ENCODE data around the gene MTCL3.

MTCL3 gene

GRCh38 chr6:127518710-127519468 lies at the start of gene MTCL3:
MTCL3 (minus strand) TSS chr6:127519335.
- peak in 1 of 4 donors; percentile 2 for DNase-seq (ENCODE audit: low read depth in 4 of 4, low spot score in 3 of 4)

DNA sequence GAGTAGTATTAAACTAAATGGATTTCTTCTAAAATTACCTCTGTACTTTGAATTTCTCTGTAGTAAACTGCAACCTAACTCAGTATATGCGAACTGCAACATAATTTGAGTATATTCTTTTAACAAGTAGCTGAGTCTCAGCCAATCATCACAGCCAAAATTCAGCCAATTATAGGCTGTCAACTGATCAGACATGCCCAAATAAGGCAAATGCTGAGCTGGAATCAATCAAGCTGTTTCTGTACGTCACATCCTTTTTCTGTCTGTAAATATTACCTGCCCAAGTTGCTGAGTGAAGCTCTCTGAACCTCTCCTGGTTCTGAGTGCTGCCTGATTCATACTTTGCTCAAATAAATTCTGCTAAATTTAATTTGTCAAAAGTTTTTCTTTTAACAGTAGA lies 48.3 kb upstream of the MTCL3 start:
- DNase-seq (ENCODE audit: low read depth in 4 of 4, low spot score in 3 of 4) = no peak

DNA sequence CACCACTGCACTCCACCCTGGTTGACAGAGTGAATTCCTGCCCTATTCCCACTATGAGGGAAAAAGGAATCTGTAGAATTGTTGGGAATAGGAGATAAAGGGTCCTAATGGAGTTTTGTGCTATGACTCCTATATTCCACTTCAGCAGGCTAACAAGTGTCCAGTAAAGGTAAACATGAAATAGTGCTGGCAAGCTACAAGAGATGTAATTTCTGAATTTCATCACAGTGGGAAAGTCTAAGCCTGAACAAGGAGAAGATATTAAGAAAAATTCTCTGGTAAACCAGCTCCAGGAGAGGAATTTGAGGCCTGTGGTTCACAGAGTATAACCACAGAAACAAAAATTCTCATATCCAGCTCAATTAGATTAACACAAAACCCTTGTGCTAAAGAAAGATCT lies 47.5 kb upstream of the MTCL3 start:
- no peak for DNase-seq (ENCODE audit: low read depth in 4 of 4, low spot score in 3 of 4)

DNA sequence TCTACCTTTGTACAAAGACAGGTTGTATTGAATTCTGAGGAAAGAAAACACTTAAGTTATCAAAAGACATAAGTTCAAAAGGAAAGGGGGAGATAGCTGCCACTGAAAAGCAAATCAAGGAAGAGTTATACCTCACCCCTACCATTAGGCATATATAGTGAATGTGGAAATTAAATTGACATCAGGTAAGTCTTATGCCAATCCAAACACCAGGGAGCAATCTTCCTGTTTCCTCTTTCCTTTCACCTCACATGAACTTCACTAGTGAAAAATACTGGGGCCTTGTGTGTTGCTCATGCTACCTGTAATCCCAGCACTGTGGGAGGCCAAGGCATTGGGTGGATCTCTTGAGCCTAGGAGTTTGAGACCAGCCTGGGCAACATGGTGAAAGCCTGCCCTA lies 47.0 kb upstream of the MTCL3 start:
- DNase-seq (ENCODE audit: low read depth in 4 of 4, low spot score in 3 of 4) = no peak

GRCh38 chr6:127564761-127565160 lies 45.6 kb upstream of the MTCL3 start:
- no peak for DNase-seq (ENCODE audit: low read depth in 4 of 4, low spot score in 3 of 4)

GRCh38 chr6:127561660-127562059 lies 42.5 kb upstream of the MTCL3 start:
- no peak for DNase-seq (ENCODE audit: low read depth in 4 of 4, low spot score in 3 of 4)

- DNase-seq (ENCODE audit: low read depth in 4 of 4, low spot score in 3 of 4) = no peak
Measured at GRCh38 chr6:127554435-127555006, 35.4 kb upstream of the MTCL3 start.

- no peak for DNase-seq (ENCODE audit: low read depth in 4 of 4, low spot score in 3 of 4)
Measured at GRCh38 chr6:127550403-127550802, 31.3 kb upstream of the MTCL3 start.

DNA sequence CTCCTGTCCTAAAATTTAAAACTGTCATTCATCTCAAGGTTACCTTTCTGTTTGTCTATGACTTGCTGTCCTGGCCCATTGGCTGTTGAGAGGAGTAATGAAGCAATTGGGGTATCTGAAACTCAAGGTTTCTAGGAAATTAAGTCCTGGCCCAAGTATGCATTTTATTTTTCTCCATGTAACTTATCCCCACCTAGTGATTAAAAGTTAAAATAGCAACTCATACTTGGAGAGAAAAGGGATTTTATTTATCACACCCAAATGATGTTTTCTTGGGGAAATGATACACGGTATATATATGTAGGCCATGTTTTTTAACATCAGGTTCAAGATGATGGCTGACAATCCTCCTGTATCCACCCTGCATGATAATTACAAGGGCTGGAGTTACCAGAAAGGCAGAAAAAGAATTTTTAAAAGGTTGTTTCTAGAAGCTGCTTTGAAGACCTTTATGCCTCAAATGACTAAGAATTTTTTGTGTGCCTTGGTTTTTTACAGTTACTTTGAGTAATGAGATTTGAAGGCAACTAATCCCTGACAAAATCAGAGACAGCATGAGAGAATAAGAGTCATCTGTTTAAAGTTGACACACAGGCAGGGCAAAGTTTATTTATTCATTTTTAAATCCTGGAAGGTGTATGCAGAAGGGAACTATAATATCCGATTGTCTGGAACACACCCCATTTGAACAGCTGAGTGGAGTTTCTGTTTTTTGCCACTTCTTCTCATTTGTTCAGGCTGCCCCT lies 28.9 kb upstream of the MTCL3 start:
- no peak for DNase-seq (ENCODE audit: low read depth in 4 of 4, low spot score in 3 of 4)

GRCh38 chr6:127547215-127547614 lies 28.1 kb upstream of the MTCL3 start:
- DNase-seq (ENCODE audit: low read depth in 4 of 4, low spot score in 3 of 4) = no peak

GRCh38 chr6:127539272-127539671 lies 20.1 kb upstream of the MTCL3 start:
- no peak for DNase-seq (ENCODE audit: low read depth in 4 of 4, low spot score in 3 of 4)

DNA sequence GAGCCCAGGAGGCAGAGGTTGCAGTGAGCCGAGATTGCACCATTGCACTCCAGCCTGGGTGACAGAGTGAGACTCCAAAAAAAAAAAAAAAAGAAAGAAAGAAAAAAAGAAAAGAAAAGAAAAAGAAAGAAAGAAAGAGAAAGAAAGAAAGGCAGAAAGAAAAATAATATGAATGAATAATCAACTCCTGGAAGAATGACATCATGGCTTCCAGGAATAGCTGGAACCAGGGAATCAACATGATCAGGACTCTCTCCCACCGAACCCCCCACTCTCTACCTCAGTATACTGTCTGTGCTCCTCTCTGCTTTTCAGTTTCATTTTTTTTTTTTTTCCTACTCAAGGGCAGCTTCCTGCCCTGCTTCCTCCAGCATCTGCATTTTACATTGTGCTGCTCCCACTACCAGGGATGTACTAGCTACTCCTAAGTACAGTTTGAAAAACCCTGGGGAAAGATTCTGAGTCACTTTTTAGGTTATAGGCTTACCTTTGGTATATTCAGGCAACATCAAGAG lies 19.7 kb upstream of the MTCL3 start:
- DNase-seq (ENCODE audit: low read depth in 4 of 4, low spot score in 3 of 4) = no peak

DNA sequence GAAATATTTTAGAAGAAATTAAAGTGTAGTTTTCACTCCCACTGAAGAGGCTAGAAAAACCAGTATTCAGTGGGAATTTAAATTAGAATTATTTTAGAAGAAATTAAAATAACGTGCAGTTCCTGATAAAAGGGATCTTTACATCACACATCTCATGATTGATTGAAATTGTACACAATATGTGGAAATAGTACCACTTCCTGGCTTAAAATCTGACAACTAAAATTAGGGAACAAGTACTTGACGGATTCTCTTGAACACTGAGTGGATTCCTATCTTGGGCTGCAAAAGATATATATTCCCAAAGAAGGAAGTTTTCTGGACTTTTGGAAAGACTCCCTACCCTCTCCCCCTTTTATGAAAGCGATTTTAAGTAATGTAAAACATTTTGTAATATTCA lies 14.6 kb upstream of the MTCL3 start:
- no peak for DNase-seq (ENCODE audit: low read depth in 4 of 4, low spot score in 3 of 4)

DNA sequence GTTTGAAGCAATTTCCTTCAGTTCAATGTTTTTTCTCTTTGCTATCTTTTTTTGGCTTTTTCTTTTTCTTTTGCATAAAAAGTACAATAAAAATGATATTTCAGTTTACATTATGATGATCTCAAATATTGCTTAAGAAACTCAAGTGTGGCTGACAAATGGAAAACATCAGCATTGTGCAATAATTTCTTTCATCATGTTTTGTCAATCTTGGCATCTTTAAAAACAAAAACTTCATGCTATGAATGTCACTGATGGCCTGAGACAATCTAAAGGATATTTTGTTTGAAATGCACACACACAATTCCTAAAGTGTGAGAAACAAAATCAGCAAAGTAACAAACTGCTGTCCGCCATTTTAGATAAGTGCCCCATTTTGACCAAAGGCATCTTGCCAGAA lies 13.9 kb upstream of the MTCL3 start:
- no peak for DNase-seq (ENCODE audit: low read depth in 4 of 4, low spot score in 3 of 4)

- no peak for DNase-seq (ENCODE audit: low read depth in 4 of 4, low spot score in 3 of 4)
Measured at GRCh38 chr6:127522714-127523113, 3.6 kb upstream of the MTCL3 start.

DNA sequence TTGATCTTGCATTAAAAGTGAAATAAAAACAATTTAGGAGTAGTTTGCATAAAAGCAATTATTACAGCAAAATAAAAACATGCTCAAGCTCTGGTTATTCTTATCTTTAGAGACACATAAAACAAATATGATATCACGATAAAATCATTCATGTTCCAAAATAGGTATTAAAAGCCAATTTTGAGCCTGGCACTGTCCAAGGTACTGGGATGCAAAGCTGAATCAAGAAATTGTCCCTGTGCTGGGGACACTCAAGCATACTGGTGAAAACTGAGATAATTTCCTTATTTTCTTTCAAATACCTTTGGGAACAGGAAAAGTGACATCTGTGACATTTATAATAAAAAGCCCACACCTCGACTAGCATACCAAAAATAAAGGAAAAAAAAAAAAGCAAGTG lies 931 bp upstream of the MTCL3 start:
- peak in 1 of 4 donors; percentile 8 for DNase-seq (ENCODE audit: low read depth in 4 of 4, low spot score in 3 of 4)

DNA sequence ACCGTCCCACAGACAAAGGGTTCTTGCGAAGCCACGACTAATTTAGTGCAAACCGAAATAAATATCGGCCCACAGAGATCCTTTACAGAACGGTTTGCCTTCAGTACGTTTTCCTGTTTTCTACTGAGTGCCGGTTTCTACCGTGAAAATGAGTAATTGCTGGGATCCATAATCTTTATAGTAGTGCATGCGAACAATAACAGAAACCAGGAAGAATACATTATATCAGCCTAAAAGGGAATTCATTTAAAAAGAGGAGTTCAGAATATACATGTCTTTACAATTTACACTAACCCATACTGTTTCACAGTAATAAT lies 292 bp upstream of the MTCL3 start:
- no peak for DNase-seq (ENCODE audit: low read depth in 4 of 4, low spot score in 3 of 4)

GRCh38 chr6:127518191-127518709 lies 885 bp downstream of the MTCL3 start:
- DNase-seq (ENCODE audit: low read depth in 4 of 4, low spot score in 3 of 4) = no peak

DNA sequence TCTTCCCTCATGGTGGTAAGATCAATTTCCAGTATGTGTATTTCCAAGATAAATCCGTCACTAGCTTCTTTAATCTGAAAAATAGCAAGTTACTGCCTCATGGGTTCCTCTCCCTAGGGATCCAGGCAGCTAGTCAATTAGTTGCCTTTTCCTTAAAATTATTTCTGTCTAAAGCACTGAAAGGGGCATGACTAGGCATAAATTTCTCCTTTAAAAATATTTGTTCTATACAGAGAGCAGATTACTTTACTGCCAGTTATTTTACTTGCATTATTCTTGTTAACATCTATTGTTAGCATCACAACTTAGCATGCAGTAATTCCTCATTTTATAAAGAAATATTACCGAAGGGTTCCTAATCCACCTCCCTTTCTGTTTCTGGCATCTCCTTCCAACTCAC lies 1.4 kb downstream of the MTCL3 start:
- no peak for DNase-seq (ENCODE audit: low read depth in 4 of 4, low spot score in 3 of 4)

DNA sequence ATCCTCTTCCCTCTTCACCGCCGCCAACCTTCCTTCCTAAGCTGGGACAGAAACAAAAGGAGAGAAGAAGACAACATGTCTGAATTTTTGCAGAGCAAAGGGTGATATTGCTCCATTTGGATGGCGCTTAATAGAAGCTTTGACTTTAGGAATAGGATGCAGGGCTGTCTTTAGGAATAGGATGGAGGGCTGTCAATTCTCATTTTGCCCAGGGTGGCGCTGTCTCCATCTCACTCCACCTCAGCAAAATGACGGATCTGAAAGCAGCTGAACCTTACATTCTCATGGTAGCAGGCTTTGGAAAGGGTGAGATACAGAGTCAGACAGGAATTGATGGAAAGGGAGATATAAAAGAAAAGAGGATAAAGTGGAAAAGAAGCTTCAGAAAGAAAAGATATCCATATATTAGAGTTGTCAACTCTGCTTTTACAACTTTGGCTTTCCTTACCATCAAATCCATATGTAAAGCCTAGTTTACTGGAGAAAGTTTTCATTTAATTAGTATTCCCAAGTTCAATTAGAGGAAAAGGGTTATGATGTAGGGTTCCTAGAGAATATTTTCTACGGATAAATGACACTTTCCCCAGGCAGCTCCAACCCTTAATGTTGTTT lies 2.4 kb downstream of the MTCL3 start:
- DNase-seq (ENCODE audit: low read depth in 4 of 4, low spot score in 3 of 4) = peak in 1 of 4 donors; percentile 14

Measured in left renal pelvis (tissue), 4 donors.